ENCODE results near the gene MPPED1. TPM values are rescaled to one million over a fixed set of nuclear protein-coding genes. Genes with fewer than 3 reads are reported as not detected.

MPPED1 gene
- total and polyA plus RNA-seq, 8 donors, result 0.19 to 1.5 (median 0.47) TPM; not detected in 4

DNA sequence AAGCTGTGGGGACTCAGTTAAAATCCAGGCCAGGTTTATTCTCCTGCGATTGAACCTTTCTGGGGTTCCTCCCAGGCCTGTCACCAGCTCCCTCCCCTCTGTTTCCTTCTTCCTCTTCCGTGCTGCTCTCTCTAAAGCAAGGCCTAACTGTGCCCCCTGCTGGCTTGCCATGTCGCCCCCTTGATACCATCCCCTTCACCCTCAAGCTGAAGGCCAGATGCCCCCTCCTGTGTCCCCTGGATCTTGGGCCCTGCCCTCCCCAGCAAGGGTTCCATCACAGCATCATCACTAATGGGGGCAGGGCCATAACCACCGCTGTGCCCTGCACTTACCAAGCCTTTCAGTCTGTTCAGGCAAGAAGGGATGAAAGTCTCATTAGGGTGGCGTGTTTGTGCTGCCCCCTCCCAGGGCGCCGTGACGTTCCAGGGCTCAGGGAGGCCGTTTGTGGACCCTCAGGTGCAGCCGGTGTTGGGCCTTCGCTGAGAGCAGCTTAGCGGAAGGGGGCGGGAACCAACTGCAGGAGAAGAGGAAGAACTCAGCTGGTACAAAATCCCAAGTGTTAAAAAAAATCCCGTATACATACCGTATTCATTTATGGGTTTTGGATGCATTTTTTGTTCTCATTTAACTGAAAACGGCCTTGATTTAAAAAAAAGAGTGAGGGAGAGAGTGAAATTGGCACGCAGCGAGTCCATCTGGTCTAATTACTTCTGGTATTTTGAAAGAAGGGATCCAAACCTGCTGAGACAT lies 69.9 kb downstream of the MPPED1 start:
- H3K9me3 ChIP-seq, result no peaks in the 10 kb centered on the region
- TF ChIP-seq, protein P1, sequence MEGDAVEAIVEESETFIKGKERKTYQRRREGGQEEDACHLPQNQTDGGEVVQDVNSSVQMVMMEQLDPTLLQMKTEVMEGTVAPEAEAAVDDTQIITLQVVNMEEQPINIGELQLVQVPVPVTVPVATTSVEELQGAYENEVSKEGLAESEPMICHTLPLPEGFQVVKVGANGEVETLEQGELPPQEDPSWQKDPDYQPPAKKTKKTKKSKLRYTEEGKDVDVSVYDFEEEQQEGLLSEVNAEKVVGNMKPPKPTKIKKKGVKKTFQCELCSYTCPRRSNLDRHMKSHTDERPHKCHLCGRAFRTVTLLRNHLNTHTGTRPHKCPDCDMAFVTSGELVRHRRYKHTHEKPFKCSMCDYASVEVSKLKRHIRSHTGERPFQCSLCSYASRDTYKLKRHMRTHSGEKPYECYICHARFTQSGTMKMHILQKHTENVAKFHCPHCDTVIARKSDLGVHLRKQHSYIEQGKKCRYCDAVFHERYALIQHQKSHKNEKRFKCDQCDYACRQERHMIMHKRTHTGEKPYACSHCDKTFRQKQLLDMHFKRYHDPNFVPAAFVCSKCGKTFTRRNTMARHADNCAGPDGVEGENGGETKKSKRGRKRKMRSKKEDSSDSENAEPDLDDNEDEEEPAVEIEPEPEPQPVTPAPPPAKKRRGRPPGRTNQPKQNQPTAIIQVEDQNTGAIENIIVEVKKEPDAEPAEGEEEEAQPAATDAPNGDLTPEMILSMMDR (IDR thresholded peaks at IDR 0.05), result peak in 2 of 7 experiments; percentile 29 to 32
- no peak for TF ChIP-seq POLR2AphosphoS5 (IDR thresholded peaks at IDR 0.05)
- intact Hi-C loops (cut with DNase I; ENCODE audit: low total_unique reads), result no loop called here
- H3K36me3 ChIP-seq, result no peaks in the 10 kb centered on the region
- peaks cover 0 to 30% (median 7%) of the 10 kb centered on the region in 3 donors for H3K27me3 ChIP-seq
- WGBS, 5 donors, result 45 to 51% (median 48%) methylated on average over 18 of the region's 18 CpGs
- H3K4me1 ChIP-seq, result no peaks in the 10 kb centered on the region
- no peak overlapping the region for H3K4me3 ChIP-seq
- peak; percentile 37 to 46 for DNase-seq
- H3K27ac ChIP-seq, result no peak overlapping the region

DNA sequence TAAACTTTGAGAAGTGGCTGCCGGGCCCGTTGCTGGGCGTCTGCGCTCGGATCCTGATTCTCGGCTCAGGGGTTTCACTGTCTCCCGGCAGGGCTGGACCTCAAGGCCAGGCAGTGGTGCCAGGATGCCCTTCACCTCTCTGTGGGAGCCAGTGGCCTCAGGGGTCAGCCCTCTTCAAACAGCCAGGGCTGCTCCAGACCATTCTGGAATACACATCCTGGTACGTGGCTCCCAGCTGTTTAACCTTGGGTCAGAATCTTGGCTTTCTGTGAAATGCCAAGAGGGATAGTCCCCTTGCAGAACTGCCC lies 70.5 kb downstream of the MPPED1 start:
- H3K27me3 ChIP-seq, result peaks cover 0 to 34% (median 7%) of the 10 kb centered on the region in 3 donors
- no peaks in the 10 kb centered on the region for H3K9me3 ChIP-seq
- H3K36me3 ChIP-seq, result no peaks in the 10 kb centered on the region
- no peak overlapping the region for H3K27ac ChIP-seq
- no peak for DNase-seq
- no peaks in the 10 kb centered on the region for H3K4me1 ChIP-seq
- no peak overlapping the region for H3K4me3 ChIP-seq
- intact Hi-C loops (cut with DNase I; ENCODE audit: low total_unique reads), result no loop called here
- TF ChIP-seq POLR2A (IDR thresholded peaks at IDR 0.05) (no peak), POLR2AphosphoS5 (IDR thresholded peaks at IDR 0.05) (no peak), EP300 (IDR thresholded peaks at IDR 0.05) (no peak)
- TF ChIP-seq, protein P1 (IDR thresholded peaks at IDR 0.05), result no peak
- WGBS, 5 donors, result 54 to 82% (median 66%) methylated on average over 7 to 8 of the region's 8 CpGs

DNA sequence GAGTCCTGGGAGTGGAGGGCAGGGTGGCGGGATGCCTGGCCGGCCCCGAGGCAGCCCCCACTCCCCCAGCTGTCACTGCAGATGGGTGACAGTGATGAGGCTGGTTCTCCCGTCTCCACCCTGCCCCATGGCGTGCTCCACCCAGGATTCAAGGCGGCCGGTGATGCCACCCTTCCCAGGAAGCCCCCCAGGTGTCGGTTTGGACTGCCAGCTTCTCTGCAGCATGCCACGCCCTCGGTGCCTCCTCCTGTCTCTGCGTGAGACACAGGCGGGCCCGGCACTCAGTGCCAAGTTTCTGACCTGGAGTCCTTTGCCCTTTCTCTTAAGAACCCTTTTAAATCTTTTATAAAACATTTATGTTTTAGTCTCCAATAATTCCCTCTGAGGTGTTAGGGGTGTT lies 71.5 kb downstream of the MPPED1 start:
- H3K4me1 ChIP-seq, result no peaks in the 10 kb centered on the region
- peaks cover 0 to 44% (median 7%) of the 10 kb centered on the region in 3 donors for H3K27me3 ChIP-seq
- no peak overlapping the region for H3K27ac ChIP-seq
- no peak for DNase-seq
- intact Hi-C loops (cut with DNase I; ENCODE audit: low total_unique reads), result no loop called here
- H3K9me3 ChIP-seq, result no peaks in the 10 kb centered on the region
- WGBS, 5 donors, result 71 to 86% (median 80%) methylated on average over 8 to 13 of the region's 13 CpGs
- H3K36me3 ChIP-seq, result no peaks in the 10 kb centered on the region
- TF ChIP-seq, protein P1 (IDR thresholded peaks at IDR 0.05), result no peak
- TF ChIP-seq POLR2A (IDR thresholded peaks at IDR 0.05) (no peak), EP300 (IDR thresholded peaks at IDR 0.05) (no peak), POLR2AphosphoS5 (IDR thresholded peaks at IDR 0.05) (no peak)
- H3K4me3 ChIP-seq, result no peak overlapping the region

DNA sequence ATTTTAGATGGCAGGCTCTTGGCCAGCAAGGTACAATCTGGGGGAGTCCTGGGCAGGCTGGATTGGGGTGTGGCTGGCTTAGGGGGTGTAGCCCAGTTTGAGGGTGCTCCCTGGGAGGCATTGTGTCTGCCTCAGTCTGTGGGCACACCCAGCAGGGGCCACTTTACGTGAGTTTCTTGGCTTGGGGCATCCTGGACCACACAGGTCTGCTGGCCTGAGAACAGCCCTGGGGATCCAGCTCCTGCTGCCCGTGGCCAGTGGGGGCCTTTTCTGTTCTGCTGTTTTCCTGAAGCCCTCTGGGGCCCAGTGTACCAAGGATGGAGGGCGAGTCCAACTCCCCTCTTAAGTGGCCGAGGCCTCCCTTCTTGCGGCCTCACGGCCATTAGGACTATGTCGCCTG lies 71.9 kb downstream of the MPPED1 start:
- no peak for DNase-seq
- intact Hi-C loops (cut with DNase I; ENCODE audit: low total_unique reads), result no loop called here

More for the DNA sequence above, 71.9 kb downstream of the MPPED1 start:
- Histone ChIP-seq H3K36me3 (no peaks in the 10 kb centered on the region), H3K4me3 (no peak overlapping the region), H3K27ac (no peak overlapping the region), H3K4me1 (no peaks in the 10 kb centered on the region), H3K27me3 (peaks cover 0 to 45% (median 7%) of the 10 kb centered on the region in 3 donors), H3K9me3 (no peaks in the 10 kb centered on the region)
- TF ChIP-seq POLR2AphosphoS5 (IDR thresholded peaks at IDR 0.05) (no peak), EP300 (IDR thresholded peaks at IDR 0.05) (no peak), POLR2A (IDR thresholded peaks at IDR 0.05) (no peak)
- TF ChIP-seq, protein P1 (IDR thresholded peaks at IDR 0.05), result no peak
- 81 to 85% (median 83%) methylated on average over 3 to 7 of the region's 7 CpGs for WGBS, 5 donors
